MM.1S (cell line): ENCODE measurements around the gene RNASE3.
"Not testable (repeated sequence)": the region's sequence is repeated elsewhere in the genome, so short reads cannot be mapped to it uniquely, and the experiment has no call there.

Experiments used
- DNase-seq: peaks from one replicate; pipeline ENCODE4 v3.0.0-alpha.2; 2015
- H2AFZ ChIP-seq: fragments of 300-600 bp; sonication (generic); 2 replicates; pipeline ENCODE4 v1.6.0; 2016; ENCODE audit warnings: antibody characterized with exemption, low read length
- H3F3A ChIP-seq: fragments of 300-600 bp; sonication (generic); 2 replicates; pipeline ENCODE4 v1.6.1; 2016; ENCODE audit warnings: mild to moderate bottlenecking, antibody characterized with exemption, low read length, moderate library complexity, mixed read lengths; ENCODE audit not compliant: insufficient read depth
- H3K27ac ChIP-seq: fragments of 300-600 bp; sonication (generic); 2 replicates; pipeline ENCODE4 v1.5.1; 2016; ENCODE audit warnings: mild to moderate bottlenecking, low read length
- H3K27me3 ChIP-seq: fragments of 300-600 bp; sonication (generic); replicated peaks from 2 replicates; pipeline ENCODE4 v1.6.0; 2016; ENCODE audit warnings: low read length; ENCODE audit not compliant: insufficient read depth
- H3K36me3 ChIP-seq: fragments of 300-600 bp; sonication (generic); replicated peaks from 2 replicates; pipeline ENCODE4 v1.6.1; 2016; ENCODE audit warnings: mild to moderate bottlenecking, low read length, mixed read lengths; ENCODE audit not compliant: insufficient read depth
- H3K4me1 ChIP-seq: fragments of 300-600 bp; sonication (generic); 2 replicates; pipeline ENCODE4 v1.6.1; 2016; ENCODE audit warnings: low read length, mixed read lengths
- H3K4me2 ChIP-seq: fragments of 300-600 bp; sonication (generic); 2 replicates; pipeline ENCODE4 v1.6.0; 2016; ENCODE audit warnings: low read depth, low read length
- H3K4me3 ChIP-seq: fragments of 300-600 bp; sonication (generic); 2 replicates; pipeline ENCODE4 v1.5.1; 2016; ENCODE audit warnings: low read length, mixed read lengths
- H3K79me2 ChIP-seq: fragments of 300-600 bp; sonication (generic); 2 replicates; pipeline ENCODE4 v1.6.1; 2016; ENCODE audit warnings: mixed run types, low read length, mixed read lengths
- H3K9ac ChIP-seq: fragments of 300-600 bp; sonication (generic); 2 replicates; pipeline ENCODE4 v1.6.1; 2016; ENCODE audit warnings: low read length, mixed read lengths
- H3K9me2 ChIP-seq: fragments of 300-600 bp; sonication (generic); replicated peaks from 2 replicates; pipeline ENCODE4 v1.6.1; 2016; ENCODE audit warnings: mild to moderate bottlenecking, low read length, mixed read lengths; ENCODE audit not compliant: insufficient read depth
- H3K9me3 ChIP-seq: fragments of 300-600 bp; sonication (generic); replicated peaks from 2 replicates; pipeline ENCODE4 v1.6.1; 2016; ENCODE audit warnings: mild to moderate bottlenecking, low read length, mixed read lengths; ENCODE audit not compliant: insufficient read depth
- H4K20me1 ChIP-seq: fragments of 300-600 bp; sonication (generic); 2 replicates; pipeline ENCODE4 v1.6.1; 2016; ENCODE audit warnings: mild to moderate bottlenecking, low read length, moderate library complexity, mixed read lengths; ENCODE audit not compliant: insufficient read depth
- CTCF ChIP-seq: fragments of 300-600 bp; sonication (generic); IDR thresholded peaks from 2 replicates; pipeline ENCODE4 v1.5.1; 2016; ENCODE audit warnings: antibody characterized with exemption, low read length, mixed read lengths
- EZH2 ChIP-seq: fragments of 300-600 bp; sonication (generic); optimal IDR thresholded peaks from 2 replicates; pipeline ENCODE3; 2017; ENCODE audit warnings: low read depth, mild to moderate bottlenecking, antibody characterized with exemption, low read length, mixed read lengths
- EZH2phosphoT487 ChIP-seq: fragments of 300-600 bp; sonication (generic); IDR thresholded peaks from 2 replicates; pipeline ENCODE4 v1.6.1; 2018; ENCODE audit warnings: antibody characterized with exemption, low read length

Gene RNASE3

GRCh38 chr14:20891126-20891825, at the start of gene RNASE3:
TSS of gene RNASE3 (plus strand) at chr14:20891385. CDS start at chr14:20891687, 302 bp downstream.
- H3K36me3 ChIP-seq, DNase-seq, H3K4me1 ChIP-seq, H3K9me2 ChIP-seq, H3K27me3 ChIP-seq, H3K9me3 ChIP-seq, H3K27ac ChIP-seq, H3F3A ChIP-seq, H3K4me3 ChIP-seq, H4K20me1 ChIP-seq, H3K4me2 ChIP-seq, H3K79me2 ChIP-seq, H3K9ac ChIP-seq, H2AFZ ChIP-seq: not testable (repeated sequence)

DNA sequence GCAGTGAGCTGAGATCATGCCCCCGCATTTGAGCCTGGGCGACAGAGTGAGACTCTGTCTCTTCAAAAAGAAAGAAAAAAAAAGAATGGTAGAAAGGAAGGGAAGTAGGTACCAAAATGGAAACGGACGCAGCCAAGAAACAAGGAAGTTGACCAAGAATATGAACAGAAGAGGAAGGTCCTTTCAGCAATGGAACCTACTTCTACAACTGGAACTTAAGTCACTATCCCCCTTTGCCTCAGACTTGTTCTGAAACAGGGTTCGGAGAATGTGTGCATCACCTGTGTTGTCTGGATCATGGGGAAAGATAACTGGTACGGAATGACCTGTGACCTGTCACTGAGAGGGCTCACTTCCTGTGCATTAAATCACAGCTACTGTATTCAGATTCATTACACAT, 44.6 kb upstream of the RNASE3 start:
- no peaks in the 10 kb centered on the region for H3K9me3 ChIP-seq
- TF ChIP-seq EZH2, result no peak
- no peak for TF ChIP-seq CTCF
- TF ChIP-seq EZH2phosphoT487, result no peak
- H3K27me3 ChIP-seq, result no peaks in the 10 kb centered on the region
- no peak overlapping the region for H3K27ac ChIP-seq
- no peaks in the 10 kb centered on the region for H3K79me2 ChIP-seq
- no peaks in the 10 kb centered on the region for H4K20me1 ChIP-seq
- H3K4me3 ChIP-seq, result no peak overlapping the region
- H3K36me3 ChIP-seq, result no peaks in the 10 kb centered on the region
- no peaks in the 10 kb centered on the region for H3F3A ChIP-seq
- H3K4me1 ChIP-seq, result no peaks in the 10 kb centered on the region
- DNase-seq, result no peak
- H3K9ac ChIP-seq, result no peak overlapping the region
- H2AFZ ChIP-seq, result no peak overlapping the region
- H3K9me2 ChIP-seq, result no peaks in the 10 kb centered on the region
- H3K4me2 ChIP-seq, result no peak overlapping the region

DNA sequence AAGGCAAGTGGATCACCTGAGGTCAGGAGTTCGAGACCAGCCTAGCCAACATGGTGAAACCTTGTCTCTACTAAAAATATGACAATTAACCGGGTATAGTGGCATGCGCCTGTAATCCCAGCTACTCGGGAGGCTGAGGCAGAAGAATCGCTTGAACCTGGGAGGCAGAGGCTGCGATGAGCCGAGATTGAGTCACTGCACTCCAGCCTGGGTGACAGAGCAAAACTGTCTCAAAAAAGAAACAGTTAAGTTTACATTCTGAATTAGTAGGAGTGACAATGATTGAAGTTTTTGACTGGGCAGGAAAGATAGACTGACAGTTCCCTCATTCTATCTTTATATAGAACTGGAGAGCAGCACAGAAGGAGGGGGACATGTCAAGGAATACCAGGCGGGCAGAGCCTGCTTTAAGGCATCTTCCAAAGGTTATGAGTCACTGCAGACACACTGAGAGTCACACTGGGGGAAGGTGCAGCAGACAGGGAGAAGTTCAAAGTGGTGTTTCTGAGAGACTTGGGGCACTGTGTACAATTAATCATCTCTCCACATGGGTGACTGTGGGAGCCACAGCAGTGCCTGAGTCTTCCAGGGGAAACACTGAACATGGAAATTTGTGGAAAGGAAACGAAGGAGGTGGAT, 42.8 kb upstream of the RNASE3 start:
- no peak for DNase-seq
- H3K4me2 ChIP-seq, result no peak overlapping the region
- no peaks in the 10 kb centered on the region for H3K9me3 ChIP-seq

More for the DNA sequence above, 42.8 kb upstream of the RNASE3 start:
- H2AFZ ChIP-seq, result no peak overlapping the region
- H4K20me1 ChIP-seq, result no peaks in the 10 kb centered on the region
- H3K4me1 ChIP-seq, result peaks cover 9% of the 10 kb centered on the region; the same call in 1 of the 2 replicates
- H3K27ac ChIP-seq, result no peak overlapping the region
- H3K4me3 ChIP-seq, result no peak overlapping the region
- no peaks in the 10 kb centered on the region for H3F3A ChIP-seq
- H3K27me3 ChIP-seq, result no peaks in the 10 kb centered on the region
- TF ChIP-seq EZH2phosphoT487, result no peak
- no peak for TF ChIP-seq CTCF
- no peak for TF ChIP-seq EZH2
- H3K9ac ChIP-seq, result no peak overlapping the region
- no peaks in the 10 kb centered on the region for H3K79me2 ChIP-seq
- H3K9me2 ChIP-seq, result no peaks in the 10 kb centered on the region
- no peaks in the 10 kb centered on the region for H3K36me3 ChIP-seq
